ENCODE measurements around the gene HSPA1B. TPM values are rescaled to one million over a fixed set of nuclear protein-coding genes. Genes with fewer than 3 reads are reported as not detected.

HSPA1B gene
- total and polyA plus RNA-seq, 8 donors = 35.9 to 165 (median 77.4) TPM

- peak overlapping the region; percentile 89 to 99 (median 98) for H3K27ac ChIP-seq
- H3K9me3 ChIP-seq = no peaks in the 10 kb centered on the region
- intact Hi-C loops (cut with DNase I; ENCODE audit: low total_unique reads) = no loop called here
- 0 to 2% (median 1%) methylated on average over 13 of the region's 13 CpGs for WGBS, 5 donors
- DNase-seq = peak; percentile 91 to 95
- TF ChIP-seq POLR2AphosphoS5 (IDR thresholded peaks at IDR 0.05) = peak in 1 of 3 donors; percentile 83
- TF ChIP-seq, protein P1, sequence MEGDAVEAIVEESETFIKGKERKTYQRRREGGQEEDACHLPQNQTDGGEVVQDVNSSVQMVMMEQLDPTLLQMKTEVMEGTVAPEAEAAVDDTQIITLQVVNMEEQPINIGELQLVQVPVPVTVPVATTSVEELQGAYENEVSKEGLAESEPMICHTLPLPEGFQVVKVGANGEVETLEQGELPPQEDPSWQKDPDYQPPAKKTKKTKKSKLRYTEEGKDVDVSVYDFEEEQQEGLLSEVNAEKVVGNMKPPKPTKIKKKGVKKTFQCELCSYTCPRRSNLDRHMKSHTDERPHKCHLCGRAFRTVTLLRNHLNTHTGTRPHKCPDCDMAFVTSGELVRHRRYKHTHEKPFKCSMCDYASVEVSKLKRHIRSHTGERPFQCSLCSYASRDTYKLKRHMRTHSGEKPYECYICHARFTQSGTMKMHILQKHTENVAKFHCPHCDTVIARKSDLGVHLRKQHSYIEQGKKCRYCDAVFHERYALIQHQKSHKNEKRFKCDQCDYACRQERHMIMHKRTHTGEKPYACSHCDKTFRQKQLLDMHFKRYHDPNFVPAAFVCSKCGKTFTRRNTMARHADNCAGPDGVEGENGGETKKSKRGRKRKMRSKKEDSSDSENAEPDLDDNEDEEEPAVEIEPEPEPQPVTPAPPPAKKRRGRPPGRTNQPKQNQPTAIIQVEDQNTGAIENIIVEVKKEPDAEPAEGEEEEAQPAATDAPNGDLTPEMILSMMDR (IDR thresholded peaks at IDR 0.05) = no peak
- no peaks in the 10 kb centered on the region for H3K36me3 ChIP-seq
- H3K27me3 ChIP-seq = no peaks in the 10 kb centered on the region
- H3K4me3 ChIP-seq = peak overlapping the region; percentile 40 to 71 (median 66)
- peaks cover 38 to 65% (median 52%) of the 10 kb centered on the region in 4 donors for H3K4me1 ChIP-seq
Measured at GRCh38 chr6:31826793-31827285, 699 bp upstream of the HSPA1B start.

- intact Hi-C loops (cut with DNase I; ENCODE audit: low total_unique reads) = no loop called here
- H3K4me1 ChIP-seq = peaks cover 33 to 63% (median 51%) of the 10 kb centered on the region in 4 donors
- no peak for TF ChIP-seq POLR2A (IDR thresholded peaks at IDR 0.05)
- TF ChIP-seq POLR2AphosphoS5 (IDR thresholded peaks at IDR 0.05) = peak in 1 of 3 donors; percentile 12
- TF ChIP-seq, protein P1 (IDR thresholded peaks at IDR 0.05) = peak in 4 of 7 experiments; percentile 12 to 56 (median 40)
- no peak for TF ChIP-seq EP300 (IDR thresholded peaks at IDR 0.05)
- WGBS, 5 donors = 0% methylated on average over 11 to 15 of the region's 15 CpGs
- peak overlapping the region; percentile 71 to 97 (median 94) for H3K27ac ChIP-seq
- H3K9me3 ChIP-seq = no peaks in the 10 kb centered on the region
- peak overlapping the region; percentile 59 to 76 (median 66) for H3K4me3 ChIP-seq
- no peaks in the 10 kb centered on the region for H3K36me3 ChIP-seq
- no peaks in the 10 kb centered on the region for H3K27me3 ChIP-seq
- peak in 1 of 2 donors; percentile 65 for DNase-seq
Measured at GRCh38 chr6:31829633-31830283, 2.2 kb downstream of the HSPA1B start.

GRCh38 chr6:31830886-31831335, 3.4 kb downstream of the HSPA1B start:
- H3K4me3 ChIP-seq = peak overlapping the region; percentile 59 to 76 (median 66)
- no peaks in the 10 kb centered on the region for H3K36me3 ChIP-seq
- WGBS, 5 donors = 25 to 48% (median 37%) methylated on average over 6 of the region's 6 CpGs
- TF ChIP-seq POLR2AphosphoS5 (IDR thresholded peaks at IDR 0.05) = no peak
- no peak for TF ChIP-seq EP300 (IDR thresholded peaks at IDR 0.05)
- no peak for TF ChIP-seq POLR2A (IDR thresholded peaks at IDR 0.05)
- TF ChIP-seq, protein P1 (IDR thresholded peaks at IDR 0.05) = no peak
- intact Hi-C loops (cut with DNase I; ENCODE audit: low total_unique reads) = no loop called here
- no peaks in the 10 kb centered on the region for H3K9me3 ChIP-seq
- H3K27ac ChIP-seq = peak overlapping the region; percentile 84 to 97 (median 94)
- H3K4me1 ChIP-seq = peaks cover 29 to 53% (median 47%) of the 10 kb centered on the region in 4 donors
- no peaks in the 10 kb centered on the region for H3K27me3 ChIP-seq
- peak in 1 of 2 donors; percentile 30 for DNase-seq

DNA sequence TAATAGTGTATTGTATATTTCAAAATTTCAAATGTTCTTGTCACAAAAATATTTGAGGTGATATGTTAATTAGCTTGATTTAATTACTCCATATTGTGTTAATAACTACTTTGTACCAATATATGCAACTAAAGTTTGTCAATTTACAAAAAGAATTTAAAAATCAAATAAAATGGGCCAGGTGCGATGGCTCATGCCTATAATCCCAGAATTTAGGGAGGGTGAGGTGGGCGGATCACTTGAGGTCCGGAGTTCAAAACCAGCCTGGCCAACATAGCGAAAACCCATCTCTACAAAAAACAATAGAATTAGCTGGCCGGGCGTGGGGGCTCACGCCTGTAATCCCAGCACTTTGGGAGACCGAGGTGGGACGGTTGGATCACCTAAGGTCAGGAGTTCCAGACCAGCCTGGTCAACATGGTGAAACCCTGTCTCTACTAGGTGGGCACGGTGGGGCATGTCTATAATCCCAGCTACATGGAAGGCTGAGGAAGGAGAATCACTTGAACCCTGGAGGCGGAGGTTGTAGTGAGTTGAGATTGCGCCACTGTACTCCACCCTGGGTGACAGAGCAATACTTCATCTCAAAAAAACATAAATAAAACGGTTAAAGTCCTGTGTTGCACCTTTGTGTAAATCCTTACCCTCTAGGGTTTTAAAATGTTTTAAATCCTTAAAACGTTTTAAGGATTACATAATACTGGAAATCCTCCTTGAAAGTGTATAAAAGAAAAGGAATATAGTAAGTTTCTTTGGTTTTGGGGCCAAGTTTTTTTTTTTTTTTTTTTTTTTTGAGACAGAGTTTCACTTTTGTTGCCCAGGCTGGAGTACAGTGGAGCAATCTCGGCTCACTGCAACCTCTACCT, 4.0 kb downstream of the HSPA1B start:
- WGBS, 5 donors = 68 to 76% (median 71%) methylated on average over 15 of the region's 15 CpGs
- Histone ChIP-seq H3K36me3 (peaks cover 0 to 3% (median under 1%) of the 10 kb centered on the region in 4 donors), H3K27me3 (no peaks in the 10 kb centered on the region), H3K9me3 (no peaks in the 10 kb centered on the region), H3K27ac (peak overlapping the region; percentile 8 to 97 (median 96)), H3K4me3 (peak overlapping the region; percentile 59 to 76 (median 66)), H3K4me1 (peaks cover 29 to 53% (median 47%) of the 10 kb centered on the region in 4 donors)
- TF ChIP-seq POLR2A (IDR thresholded peaks at IDR 0.05) (no peak), POLR2AphosphoS5 (IDR thresholded peaks at IDR 0.05) (peak in 1 of 3 donors; percentile 11)
- intact Hi-C loops (cut with DNase I; ENCODE audit: low total_unique reads) = no loop called here
- no peak for DNase-seq
